KMS-11 (cell line): ENCODE measurements around the gene PLEKHH2.

ENCODE experiments used
- H2AFZ ChIP-seq: fragments of 200-600 bp; sonication (generic); 2 replicates; pipeline ENCODE4 v1.6.1; 2016; ENCODE audit warnings: antibody characterized with exemption, mixed run types, low read depth
- H3K27ac ChIP-seq: fragments of 200-600 bp; sonication (generic); 2 replicates; pipeline ENCODE4 v1.6.1; 2016; ENCODE audit warnings: mild to moderate bottlenecking, mixed run types
- H3K27me3 ChIP-seq: fragments of 200-600 bp; sonication (generic); 2 replicates; pipeline ENCODE4 v1.6.1; 2017; ENCODE audit warnings: mild to moderate bottlenecking, low read depth, mixed run types, moderate library complexity; ENCODE audit not compliant: insufficient read depth
- H3K36me3 ChIP-seq: fragments of 200-600 bp; sonication (generic); 2 replicates; pipeline ENCODE4 v1.6.1; 2017; ENCODE audit warnings: mild to moderate bottlenecking, mixed run types; ENCODE audit not compliant: insufficient read depth
- H3K4me1 ChIP-seq: fragments of 200-600 bp; sonication (generic); 2 replicates; pipeline ENCODE4 v1.6.1; 2016; ENCODE audit warnings: mild to moderate bottlenecking, low read depth, mixed run types; ENCODE audit not compliant: poor library complexity, severe bottlenecking
- H3K4me2 ChIP-seq: fragments of 200-600 bp; sonication (generic); 2 replicates; pipeline ENCODE4 v1.7.0; 2016; ENCODE audit warnings: mild to moderate bottlenecking, mixed run types
- H3K4me3 ChIP-seq: fragments of 200-600 bp; sonication (generic); IDR thresholded peaks from 2 replicates; pipeline ENCODE4 v1.6.1; 2017; ENCODE audit warnings: low read depth, low read length, mixed read lengths; ENCODE audit not compliant: insufficient read depth
- H3K79me2 ChIP-seq: fragments of 200-600 bp; sonication (generic); 2 replicates; pipeline ENCODE4 v1.6.1; 2016; ENCODE audit warnings: low read depth, mixed run types; ENCODE audit not compliant: insufficient read depth
- H3K9ac ChIP-seq: fragments of 200-600 bp; sonication (generic); 2 replicates; pipeline ENCODE4 v1.6.1; 2016; ENCODE audit warnings: mild to moderate bottlenecking, mixed run types
- H4K20me1 ChIP-seq: fragments of 200-600 bp; sonication (generic); 2 replicates; pipeline ENCODE4 v1.6.1; 2016; ENCODE audit warnings: mild to moderate bottlenecking, mixed run types; ENCODE audit not compliant: insufficient read depth
- TF ChIP-seq, protein P1 (sequence below): fragments of 200-600 bp; sonication (generic); conservative IDR thresholded peaks from 2 replicates; pipeline ENCODE4 v1.6.1; 2017; ENCODE audit warnings: low read depth, mild to moderate bottlenecking, antibody characterized with exemption, low read length, moderate library complexity, mixed read lengths

PLEKHH2 gene

DNA sequence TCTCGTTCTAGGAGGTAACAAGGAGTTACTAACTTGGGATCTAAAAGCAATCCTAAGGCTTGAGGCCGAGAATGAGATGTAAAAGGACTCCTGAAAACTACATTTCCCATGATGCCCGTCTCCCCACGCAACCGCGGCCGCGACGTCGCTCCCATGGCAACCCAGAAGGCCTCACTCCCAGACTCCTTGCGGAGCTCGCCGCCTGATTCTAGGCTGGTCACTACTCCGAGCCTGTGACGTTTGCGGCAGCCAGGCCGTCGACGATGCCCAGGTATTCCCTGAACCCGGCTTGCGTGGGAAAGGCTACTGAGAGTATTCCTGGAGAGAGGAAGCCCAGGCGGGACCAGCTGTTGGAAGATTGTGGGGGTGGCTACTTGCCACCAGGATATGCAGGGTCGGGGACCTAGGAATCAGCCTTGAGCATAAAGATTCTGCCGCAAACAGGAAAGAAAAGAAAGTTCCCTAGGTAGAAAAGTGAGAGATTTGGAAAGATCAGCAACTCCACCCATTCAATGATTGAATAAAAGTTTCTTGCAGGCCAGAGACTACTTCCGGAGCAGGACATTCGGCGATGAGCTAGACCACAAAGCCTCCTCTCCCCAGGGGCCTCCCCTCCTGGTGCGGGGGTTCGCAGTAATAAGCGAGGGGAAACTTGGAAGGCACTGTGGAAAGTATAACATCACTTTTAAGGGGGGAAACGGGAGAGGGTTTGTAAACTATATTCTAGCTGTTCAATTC lies 137.0 kb downstream of the PLEKHH2 start, which contains the start of gene DYNC2LI1:
Gene DYNC2LI1 (plus strand): TSS at position 164 of the 738 bp plus-strand sequence. CDS start 100 bp downstream, at position 264.
- Histone ChIP-seq H3K4me3 (peak within 1 kb of the TSS; percentile 95), H3K27ac (peak within 1 kb of the TSS; percentile 18; the same call in 1 of the 2 replicates), H3K4me2 (peak within 1 kb of the TSS; percentile 51), H3K36me3 (no peaks in the 10 kb centered on the region), H3K9ac (peak within 1 kb of the TSS; percentile 51; the same call in 1 of the 2 replicates), H3K4me1 (peaks cover 13% of the 10 kb centered on the region), H2AFZ (peak within 1 kb of the TSS; percentile 98), H3K79me2 (no peaks in the 10 kb centered on the region), H3K27me3 (no peaks in the 10 kb centered on the region), H4K20me1 (no peaks in the 10 kb centered on the region)
- TF ChIP-seq, protein P1, sequence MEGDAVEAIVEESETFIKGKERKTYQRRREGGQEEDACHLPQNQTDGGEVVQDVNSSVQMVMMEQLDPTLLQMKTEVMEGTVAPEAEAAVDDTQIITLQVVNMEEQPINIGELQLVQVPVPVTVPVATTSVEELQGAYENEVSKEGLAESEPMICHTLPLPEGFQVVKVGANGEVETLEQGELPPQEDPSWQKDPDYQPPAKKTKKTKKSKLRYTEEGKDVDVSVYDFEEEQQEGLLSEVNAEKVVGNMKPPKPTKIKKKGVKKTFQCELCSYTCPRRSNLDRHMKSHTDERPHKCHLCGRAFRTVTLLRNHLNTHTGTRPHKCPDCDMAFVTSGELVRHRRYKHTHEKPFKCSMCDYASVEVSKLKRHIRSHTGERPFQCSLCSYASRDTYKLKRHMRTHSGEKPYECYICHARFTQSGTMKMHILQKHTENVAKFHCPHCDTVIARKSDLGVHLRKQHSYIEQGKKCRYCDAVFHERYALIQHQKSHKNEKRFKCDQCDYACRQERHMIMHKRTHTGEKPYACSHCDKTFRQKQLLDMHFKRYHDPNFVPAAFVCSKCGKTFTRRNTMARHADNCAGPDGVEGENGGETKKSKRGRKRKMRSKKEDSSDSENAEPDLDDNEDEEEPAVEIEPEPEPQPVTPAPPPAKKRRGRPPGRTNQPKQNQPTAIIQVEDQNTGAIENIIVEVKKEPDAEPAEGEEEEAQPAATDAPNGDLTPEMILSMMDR, result no peak

DNA sequence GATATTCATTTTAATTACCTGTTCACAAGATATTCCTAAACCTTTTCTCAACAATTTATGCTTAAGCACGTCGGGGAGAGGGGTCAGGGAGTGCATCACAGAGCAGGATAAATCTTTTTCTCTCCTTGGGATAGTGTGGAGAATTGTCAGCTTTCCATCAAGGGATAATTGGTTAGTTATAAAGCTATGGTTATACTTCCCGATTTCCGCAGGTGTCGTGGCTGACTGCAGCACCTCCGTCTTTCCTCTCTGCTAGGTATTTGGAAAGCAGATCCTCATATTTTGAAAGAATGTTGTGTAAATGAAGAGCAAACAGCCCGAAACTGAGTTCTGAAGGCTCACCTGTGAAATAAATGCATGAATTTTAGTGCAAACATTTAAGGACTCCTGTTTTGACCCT lies 137.6 kb downstream of the PLEKHH2 start:
- H4K20me1 ChIP-seq, result no peaks in the 10 kb centered on the region
- no peak overlapping the region for H3K27ac ChIP-seq
- TF ChIP-seq, protein P1, result no peak
- peak overlapping the region; percentile 51; the same call in 1 of the 2 replicates for H3K9ac ChIP-seq
- H3K79me2 ChIP-seq, result no peaks in the 10 kb centered on the region
- H3K4me3 ChIP-seq, result peak overlapping the region; percentile 95
- H3K36me3 ChIP-seq, result no peaks in the 10 kb centered on the region
- no peaks in the 10 kb centered on the region for H3K27me3 ChIP-seq
- H3K4me2 ChIP-seq, result peak overlapping the region; percentile 51
- H3K4me1 ChIP-seq, result peaks cover 13% of the 10 kb centered on the region
- H2AFZ ChIP-seq, result peak overlapping the region; percentile 98

DNA sequence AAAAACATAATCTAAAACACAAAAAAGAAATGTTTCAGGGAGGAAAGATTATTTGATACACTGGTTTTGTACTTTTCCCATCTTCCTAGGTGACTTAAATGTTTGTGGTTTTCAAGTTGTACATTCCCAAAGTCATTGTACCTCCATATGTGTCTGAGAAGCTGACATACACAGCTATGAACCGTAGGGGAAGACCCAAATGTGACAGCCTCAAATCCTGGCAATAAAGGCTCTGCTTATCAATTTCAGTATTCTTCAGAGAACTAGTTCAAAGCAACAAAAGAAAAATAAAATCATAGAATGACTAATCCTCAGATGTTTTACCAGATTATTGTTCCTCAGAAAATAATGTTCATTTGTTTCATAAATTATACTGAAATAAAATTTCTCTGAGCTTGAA lies 139.3 kb downstream of the PLEKHH2 start:
- H3K36me3 ChIP-seq, result no peaks in the 10 kb centered on the region
- no peak overlapping the region for H3K9ac ChIP-seq
- no peak overlapping the region for H3K4me3 ChIP-seq
- no peak overlapping the region for H2AFZ ChIP-seq
- no peak overlapping the region for H3K27ac ChIP-seq
- H4K20me1 ChIP-seq, result no peaks in the 10 kb centered on the region
- TF ChIP-seq, protein P1, result no peak
- H3K79me2 ChIP-seq, result no peaks in the 10 kb centered on the region
- H3K27me3 ChIP-seq, result no peaks in the 10 kb centered on the region
- H3K4me2 ChIP-seq, result no peak overlapping the region
- peaks cover 13% of the 10 kb centered on the region for H3K4me1 ChIP-seq

DNA sequence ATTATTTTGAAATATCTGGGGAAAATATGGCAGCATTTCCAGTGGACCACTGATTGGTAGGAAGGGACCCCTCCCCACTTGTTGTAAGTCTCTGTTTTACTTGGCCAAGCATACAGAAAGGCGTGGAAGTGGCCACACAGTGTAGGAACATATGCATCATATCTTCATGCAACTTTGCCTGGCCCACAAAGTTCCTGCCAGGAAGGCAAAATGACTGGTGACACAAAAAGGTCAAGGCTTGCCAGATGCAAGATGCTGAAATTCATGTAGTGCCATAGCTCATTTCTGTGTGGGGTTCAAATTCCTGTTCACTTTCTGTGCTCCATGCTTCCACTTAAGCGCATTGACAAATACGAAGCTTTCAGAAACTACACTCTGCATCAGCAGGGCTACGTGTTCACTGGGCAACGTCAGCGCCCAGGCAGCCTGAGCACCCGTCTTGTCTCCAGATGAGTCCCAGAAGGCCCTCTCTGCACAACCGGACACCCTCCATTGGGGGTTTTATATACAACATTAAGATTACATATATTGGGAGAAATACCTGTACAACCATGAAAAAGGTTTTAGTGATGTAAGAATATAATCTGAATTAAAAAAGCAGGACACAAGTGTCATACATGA lies 140.4 kb downstream of the PLEKHH2 start:
- Histone ChIP-seq H3K79me2 (no peaks in the 10 kb centered on the region), H3K9ac (no peak overlapping the region), H3K27me3 (no peaks in the 10 kb centered on the region), H3K36me3 (no peaks in the 10 kb centered on the region), H3K4me1 (peaks cover 13% of the 10 kb centered on the region), H3K4me3 (no peak overlapping the region), H4K20me1 (no peaks in the 10 kb centered on the region), H3K27ac (no peak overlapping the region), H3K4me2 (no peak overlapping the region), H2AFZ (no peak overlapping the region)
- TF ChIP-seq, protein P1, result no peak
